ENCODE results near the gene MYOD1.

- TF ChIP-seq, protein P1, sequence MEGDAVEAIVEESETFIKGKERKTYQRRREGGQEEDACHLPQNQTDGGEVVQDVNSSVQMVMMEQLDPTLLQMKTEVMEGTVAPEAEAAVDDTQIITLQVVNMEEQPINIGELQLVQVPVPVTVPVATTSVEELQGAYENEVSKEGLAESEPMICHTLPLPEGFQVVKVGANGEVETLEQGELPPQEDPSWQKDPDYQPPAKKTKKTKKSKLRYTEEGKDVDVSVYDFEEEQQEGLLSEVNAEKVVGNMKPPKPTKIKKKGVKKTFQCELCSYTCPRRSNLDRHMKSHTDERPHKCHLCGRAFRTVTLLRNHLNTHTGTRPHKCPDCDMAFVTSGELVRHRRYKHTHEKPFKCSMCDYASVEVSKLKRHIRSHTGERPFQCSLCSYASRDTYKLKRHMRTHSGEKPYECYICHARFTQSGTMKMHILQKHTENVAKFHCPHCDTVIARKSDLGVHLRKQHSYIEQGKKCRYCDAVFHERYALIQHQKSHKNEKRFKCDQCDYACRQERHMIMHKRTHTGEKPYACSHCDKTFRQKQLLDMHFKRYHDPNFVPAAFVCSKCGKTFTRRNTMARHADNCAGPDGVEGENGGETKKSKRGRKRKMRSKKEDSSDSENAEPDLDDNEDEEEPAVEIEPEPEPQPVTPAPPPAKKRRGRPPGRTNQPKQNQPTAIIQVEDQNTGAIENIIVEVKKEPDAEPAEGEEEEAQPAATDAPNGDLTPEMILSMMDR (conservative IDR thresholded peaks at IDR 0.05), result no peak
- no peak for TF ChIP-seq ZFX (IDR thresholded peaks at IDR 0.05)
Measured at GRCh38 chr11:17697175-17697949, 22.0 kb upstream of the MYOD1 start.
